Karpas-422 (cell line): ENCODE data around the gene SEMA5A. TPM values are rescaled to one million over a fixed set of nuclear protein-coding genes. Genes with fewer than 3 reads are reported as not detected.

Experiments
- DNase-seq: peaks from one replicate; pipeline ENCODE4 v3.0.0-alpha.2; 2015
- H2AFZ ChIP-seq: fragments of 200-600 bp; sonication (generic); 2 replicates; pipeline ENCODE4 v1.6.1; 2014; ENCODE audit warnings: antibody characterized with exemption, low read length, mixed read lengths
- H3K27ac ChIP-seq: fragments of 200-600 bp; sonication (generic); 2 replicates; pipeline ENCODE4 v1.5.1; 2014; ENCODE audit warnings: mild to moderate bottlenecking, low read length, moderate library complexity
- H3K27me3 ChIP-seq: fragments of 200-600 bp; sonication (generic); 2 replicates; pipeline ENCODE4 v1.6.1; 2014; ENCODE audit warnings: low read length, mixed read lengths
- H3K36me3 ChIP-seq: fragments of 200-600 bp; sonication (generic); 2 replicates; pipeline ENCODE4 v1.6.1; 2014; ENCODE audit warnings: low read length, mixed read lengths; ENCODE audit not compliant: insufficient read depth
- H3K4me1 ChIP-seq: fragments of 200-600 bp; sonication (generic); 2 replicates; pipeline ENCODE4 v1.6.1; 2014; ENCODE audit warnings: mild to moderate bottlenecking, low read length, mixed read lengths
- H3K4me2 ChIP-seq: fragments of 200-600 bp; sonication (generic); 2 replicates; pipeline ENCODE4 v1.6.1; 2014; ENCODE audit warnings: low read length, low read depth, mild to moderate bottlenecking; ENCODE audit not compliant: poor library complexity, severe bottlenecking
- H3K4me3 ChIP-seq: fragments of 200-600 bp; sonication (generic); 2 replicates; pipeline ENCODE4 v1.5.1; 2014; ENCODE audit warnings: mild to moderate bottlenecking, antibody characterized with exemption, low read length, mixed read lengths
- H3K79me2 ChIP-seq: fragments of 200-600 bp; sonication (generic); 2 replicates; pipeline ENCODE4 v1.6.1; 2014; ENCODE audit warnings: mild to moderate bottlenecking, low read length, mixed read lengths
- H3K9ac ChIP-seq: fragments of 200-600 bp; sonication (generic); 2 replicates; pipeline ENCODE4 v1.6.0; 2014; ENCODE audit warnings: low read length
- H3K9me2 ChIP-seq: fragments of 200-600 bp; sonication (generic), shearing (Covaris generic); replicated peaks from 2 replicates; pipeline ENCODE4 v1.6.0; 2014; ENCODE audit warnings: mild to moderate bottlenecking, low read length, moderate library complexity; ENCODE audit not compliant: insufficient read depth
- H3K9me3 ChIP-seq: fragments of 300-700, 200-600 bp; sonication (generic); 2 replicates; pipeline ENCODE4 v1.6.1; 2014; ENCODE audit warnings: low read length, mixed read lengths
- H4K20me1 ChIP-seq: fragments of 200-600 bp; sonication (generic); 2 replicates; pipeline ENCODE4 v1.6.1; 2014; ENCODE audit warnings: mild to moderate bottlenecking, antibody characterized with exemption, low read length, low read depth; ENCODE audit not compliant: insufficient read depth
- total RNA-seq: library from RNA; depleted of rRNA; stranded (reverse); fragments of >200 nt; shearing (Covaris generic); gene quantifications from 2 replicates; pipeline ENCODE4 v1.2.3, GENCODE V29; 2014; ENCODE audit warnings: low replicate concordance

Gene SEMA5A
- total RNA-seq, 1 experiment from 2014 or later: not detected

DNA sequence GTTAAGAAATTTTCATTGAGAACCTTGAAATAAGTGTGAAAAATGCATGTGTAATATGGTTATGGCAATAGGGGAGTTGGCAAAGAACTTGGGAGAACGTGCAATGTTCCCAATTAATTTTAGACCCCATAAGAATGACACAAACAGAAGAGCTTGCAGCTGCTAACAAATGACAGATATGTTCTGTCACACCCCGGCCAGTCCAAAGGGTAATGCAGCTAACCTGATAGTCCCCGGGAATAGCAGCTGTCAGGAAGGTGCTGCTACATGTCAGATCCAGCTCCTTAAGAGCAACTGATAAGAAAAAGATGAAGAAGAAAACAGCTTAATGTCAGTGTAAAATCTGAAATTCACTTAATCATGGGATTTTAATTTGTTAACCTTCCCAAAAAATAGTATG, 30.4 kb downstream of the SEMA5A start:
- Histone ChIP-seq H3K4me2 (no peak overlapping the region), H3K36me3 (no peaks in the 10 kb centered on the region), H4K20me1 (no peaks in the 10 kb centered on the region), H3K9ac (no peak overlapping the region), H3K9me2 (no peaks in the 10 kb centered on the region), H3K4me1 (no peaks in the 10 kb centered on the region), H2AFZ (no peak overlapping the region), H3K4me3 (no peak overlapping the region), H3K79me2 (no peaks in the 10 kb centered on the region), H3K27ac (no peak overlapping the region), H3K27me3 (no peaks in the 10 kb centered on the region), H3K9me3 (no peaks in the 10 kb centered on the region)
- DNase-seq: no peak

DNA sequence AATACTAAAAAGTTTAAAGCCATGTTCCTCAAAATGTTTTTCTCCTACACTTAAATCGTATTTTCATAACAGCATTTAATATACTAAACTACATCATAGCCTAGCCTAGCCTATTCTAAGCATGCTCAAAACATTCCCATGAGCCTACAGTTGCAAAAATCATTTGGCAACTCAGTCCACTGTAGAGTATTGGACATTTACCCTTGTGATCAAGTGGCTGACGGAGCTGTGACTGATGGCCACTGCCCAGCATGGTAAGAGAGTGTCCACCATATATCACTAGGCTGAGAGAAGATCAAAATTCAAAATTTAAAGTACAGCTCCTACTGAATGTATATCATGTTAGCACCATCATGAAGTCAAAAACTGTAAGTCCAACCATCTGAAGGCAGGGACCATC, 30.9 kb downstream of the SEMA5A start:
- Histone ChIP-seq H3K4me2 (no peak overlapping the region), H3K9me3 (no peaks in the 10 kb centered on the region), H3K9ac (no peak overlapping the region), H3K27me3 (no peaks in the 10 kb centered on the region), H3K79me2 (no peaks in the 10 kb centered on the region), H4K20me1 (no peaks in the 10 kb centered on the region), H3K4me1 (no peaks in the 10 kb centered on the region), H2AFZ (no peak overlapping the region), H3K4me3 (no peak overlapping the region), H3K9me2 (no peaks in the 10 kb centered on the region), H3K27ac (no peak overlapping the region), H3K36me3 (no peaks in the 10 kb centered on the region)
- no peak for DNase-seq

- Histone ChIP-seq H3K36me3 (no peaks in the 10 kb centered on the region), H3K9me3 (no peaks in the 10 kb centered on the region), H3K27me3 (no peaks in the 10 kb centered on the region), H3K27ac (no peak overlapping the region), H4K20me1 (no peaks in the 10 kb centered on the region), H3K9me2 (no peaks in the 10 kb centered on the region), H3K4me3 (no peak overlapping the region), H3K4me1 (no peaks in the 10 kb centered on the region), H2AFZ (no peak overlapping the region), H3K9ac (no peak overlapping the region), H3K79me2 (no peaks in the 10 kb centered on the region), H3K4me2 (no peak overlapping the region)
- no peak for DNase-seq
Measured at GRCh38 chr5:9513827-9514226, 32.0 kb downstream of the SEMA5A start.

DNA sequence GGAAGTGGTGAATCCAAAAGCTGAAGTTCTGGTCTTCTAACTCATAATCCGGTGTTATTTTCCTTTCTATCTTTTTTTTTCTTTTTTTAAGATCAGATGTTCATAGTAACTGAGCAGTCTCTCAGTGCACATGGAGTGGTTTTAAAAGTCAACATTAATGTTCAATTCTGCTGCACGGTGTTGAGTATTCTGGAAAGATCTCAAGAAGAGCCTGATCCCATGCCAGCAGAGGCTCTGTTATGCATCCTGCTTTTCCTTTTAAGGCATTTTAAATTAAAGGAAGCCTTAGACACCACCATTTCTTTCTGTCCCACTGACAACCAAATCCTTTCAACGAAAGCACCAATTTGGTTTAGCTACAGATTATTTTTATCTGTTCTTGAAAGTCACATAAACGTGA, 33.4 kb downstream of the SEMA5A start:
- Histone ChIP-seq H3K4me3 (no peak overlapping the region), H3K36me3 (no peaks in the 10 kb centered on the region), H3K9me2 (no peaks in the 10 kb centered on the region), H3K4me2 (no peak overlapping the region), H3K9me3 (no peaks in the 10 kb centered on the region), H3K27me3 (no peaks in the 10 kb centered on the region), H3K27ac (no peak overlapping the region), H4K20me1 (no peaks in the 10 kb centered on the region), H2AFZ (no peak overlapping the region), H3K79me2 (no peaks in the 10 kb centered on the region), H3K9ac (no peak overlapping the region), H3K4me1 (no peaks in the 10 kb centered on the region)
- DNase-seq: no peak

- H3K9ac ChIP-seq: no peak overlapping the region
- H2AFZ ChIP-seq: no peak overlapping the region
- H3K4me2 ChIP-seq: no peak overlapping the region
- H3K4me3 ChIP-seq: no peak overlapping the region
- no peaks in the 10 kb centered on the region for H3K27me3 ChIP-seq
- H3K79me2 ChIP-seq: no peaks in the 10 kb centered on the region
- DNase-seq: no peak
- no peaks in the 10 kb centered on the region for H3K9me3 ChIP-seq
- no peaks in the 10 kb centered on the region for H3K36me3 ChIP-seq
- no peaks in the 10 kb centered on the region for H3K4me1 ChIP-seq
- H3K27ac ChIP-seq: no peak overlapping the region
- no peaks in the 10 kb centered on the region for H4K20me1 ChIP-seq
- no peaks in the 10 kb centered on the region for H3K9me2 ChIP-seq
Measured at GRCh38 chr5:9507974-9508373, 37.9 kb downstream of the SEMA5A start.

DNA sequence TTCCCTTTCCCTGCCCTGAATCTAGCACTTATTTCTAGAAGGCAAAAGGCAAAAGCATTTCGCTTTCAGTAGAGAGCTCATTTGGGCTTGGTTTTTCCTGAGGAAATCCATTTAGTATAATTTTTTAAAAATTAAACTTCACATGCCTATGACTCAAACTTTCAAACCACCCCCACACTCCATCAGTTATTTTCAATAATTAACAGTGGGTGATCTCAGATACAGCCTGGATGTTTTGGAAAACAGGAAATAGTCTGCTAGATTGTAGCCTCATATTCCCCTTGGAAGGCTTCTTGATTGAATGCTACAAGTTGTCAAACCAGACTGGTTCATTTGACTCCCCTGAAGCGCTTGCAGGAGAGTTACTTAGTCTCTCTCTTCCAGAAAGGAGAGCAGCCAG, 40.6 kb downstream of the SEMA5A start:
- Histone ChIP-seq H3K9ac (no peak overlapping the region), H3K27me3 (no peaks in the 10 kb centered on the region), H3K27ac (no peak overlapping the region), H3K9me3 (no peaks in the 10 kb centered on the region), H4K20me1 (no peaks in the 10 kb centered on the region), H3K9me2 (no peaks in the 10 kb centered on the region), H2AFZ (no peak overlapping the region), H3K79me2 (no peaks in the 10 kb centered on the region), H3K36me3 (no peaks in the 10 kb centered on the region), H3K4me1 (no peaks in the 10 kb centered on the region), H3K4me3 (no peak overlapping the region), H3K4me2 (no peak overlapping the region)
- DNase-seq: no peak

DNA sequence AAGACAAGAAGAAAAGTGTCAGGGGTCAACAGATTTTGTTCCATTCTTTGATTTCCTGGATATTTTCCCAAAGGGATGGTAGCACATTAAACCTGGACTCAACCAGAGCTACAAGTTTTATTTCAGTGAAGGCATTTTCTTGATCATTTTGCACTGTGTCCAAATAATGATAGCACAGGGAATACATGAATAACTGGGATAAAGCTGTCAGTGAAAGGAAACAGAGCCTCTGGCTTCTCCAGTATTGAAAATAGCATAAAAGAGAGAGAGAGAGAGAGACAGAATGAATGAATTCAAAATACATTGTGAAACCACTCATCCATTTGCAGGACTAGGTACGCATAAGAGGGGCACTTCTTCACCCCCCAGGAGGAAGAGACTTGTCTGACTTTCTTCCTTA, 43.0 kb downstream of the SEMA5A start:
- Histone ChIP-seq H4K20me1 (no peaks in the 10 kb centered on the region), H3K36me3 (no peaks in the 10 kb centered on the region), H3K9ac (no peak overlapping the region), H3K27me3 (no peaks in the 10 kb centered on the region), H3K4me1 (no peaks in the 10 kb centered on the region), H3K9me3 (no peaks in the 10 kb centered on the region), H3K4me3 (no peak overlapping the region), H2AFZ (no peak overlapping the region), H3K9me2 (no peaks in the 10 kb centered on the region), H3K27ac (no peak overlapping the region), H3K4me2 (no peak overlapping the region), H3K79me2 (no peaks in the 10 kb centered on the region)
- no peak for DNase-seq

- H3K9me2 ChIP-seq: no peaks in the 10 kb centered on the region
Measured at GRCh38 chr5:9502050-9502834, 43.6 kb downstream of the SEMA5A start.

More at GRCh38 chr5:9502050-9502834, 43.6 kb downstream of the SEMA5A start:
- H3K27ac ChIP-seq: no peak overlapping the region
- H4K20me1 ChIP-seq: no peaks in the 10 kb centered on the region
- H3K36me3 ChIP-seq: no peaks in the 10 kb centered on the region
- H3K4me3 ChIP-seq: no peak overlapping the region
- H3K79me2 ChIP-seq: no peaks in the 10 kb centered on the region
- no peak overlapping the region for H3K9ac ChIP-seq
- no peaks in the 10 kb centered on the region for H3K4me1 ChIP-seq
- no peak overlapping the region for H2AFZ ChIP-seq
- no peak for DNase-seq
- no peak overlapping the region for H3K4me2 ChIP-seq
- no peaks in the 10 kb centered on the region for H3K27me3 ChIP-seq
- no peaks in the 10 kb centered on the region for H3K9me3 ChIP-seq
